MM.1S (cell line): ENCODE measurements around the gene CDADC1.

ENCODE experiments used
- DNase-seq: peaks from one replicate; pipeline ENCODE4 v3.0.0-alpha.2; 2015
- H2AFZ ChIP-seq: fragments of 300-600 bp; sonication (generic); 2 replicates; pipeline ENCODE4 v1.6.0; 2016; ENCODE audit warnings: antibody characterized with exemption, low read length
- H3F3A ChIP-seq: fragments of 300-600 bp; sonication (generic); 2 replicates; pipeline ENCODE4 v1.6.1; 2016; ENCODE audit warnings: mild to moderate bottlenecking, antibody characterized with exemption, low read length, moderate library complexity, mixed read lengths; ENCODE audit not compliant: insufficient read depth
- H3K27ac ChIP-seq: fragments of 300-600 bp; sonication (generic); 2 replicates; pipeline ENCODE4 v1.5.1; 2016; ENCODE audit warnings: mild to moderate bottlenecking, low read length
- H3K27me3 ChIP-seq: fragments of 300-600 bp; sonication (generic); replicated peaks from 2 replicates; pipeline ENCODE4 v1.6.0; 2016; ENCODE audit warnings: low read length; ENCODE audit not compliant: insufficient read depth
- H3K36me3 ChIP-seq: fragments of 300-600 bp; sonication (generic); replicated peaks from 2 replicates; pipeline ENCODE4 v1.6.1; 2016; ENCODE audit warnings: mild to moderate bottlenecking, low read length, mixed read lengths; ENCODE audit not compliant: insufficient read depth
- H3K4me1 ChIP-seq: fragments of 300-600 bp; sonication (generic); 2 replicates; pipeline ENCODE4 v1.6.1; 2016; ENCODE audit warnings: low read length, mixed read lengths
- H3K4me2 ChIP-seq: fragments of 300-600 bp; sonication (generic); 2 replicates; pipeline ENCODE4 v1.6.0; 2016; ENCODE audit warnings: low read depth, low read length
- H3K4me3 ChIP-seq: fragments of 300-600 bp; sonication (generic); 2 replicates; pipeline ENCODE4 v1.5.1; 2016; ENCODE audit warnings: low read length, mixed read lengths
- H3K79me2 ChIP-seq: fragments of 300-600 bp; sonication (generic); 2 replicates; pipeline ENCODE4 v1.6.1; 2016; ENCODE audit warnings: mixed run types, low read length, mixed read lengths
- H3K9ac ChIP-seq: fragments of 300-600 bp; sonication (generic); 2 replicates; pipeline ENCODE4 v1.6.1; 2016; ENCODE audit warnings: low read length, mixed read lengths
- H3K9me2 ChIP-seq: fragments of 300-600 bp; sonication (generic); replicated peaks from 2 replicates; pipeline ENCODE4 v1.6.1; 2016; ENCODE audit warnings: mild to moderate bottlenecking, low read length, mixed read lengths; ENCODE audit not compliant: insufficient read depth
- H3K9me3 ChIP-seq: fragments of 300-600 bp; sonication (generic); replicated peaks from 2 replicates; pipeline ENCODE4 v1.6.1; 2016; ENCODE audit warnings: mild to moderate bottlenecking, low read length, mixed read lengths; ENCODE audit not compliant: insufficient read depth
- H4K20me1 ChIP-seq: fragments of 300-600 bp; sonication (generic); 2 replicates; pipeline ENCODE4 v1.6.1; 2016; ENCODE audit warnings: mild to moderate bottlenecking, low read length, moderate library complexity, mixed read lengths; ENCODE audit not compliant: insufficient read depth
- EZH2 ChIP-seq: fragments of 300-600 bp; sonication (generic); optimal IDR thresholded peaks from 2 replicates; pipeline ENCODE3; 2017; ENCODE audit warnings: low read depth, mild to moderate bottlenecking, antibody characterized with exemption, low read length, mixed read lengths
- EZH2phosphoT487 ChIP-seq: fragments of 300-600 bp; sonication (generic); IDR thresholded peaks from 2 replicates; pipeline ENCODE4 v1.6.1; 2018; ENCODE audit warnings: antibody characterized with exemption, low read length
- TF ChIP-seq, protein P1 (sequence below): fragments of 300-600 bp; sonication (generic); IDR thresholded peaks from 2 replicates; pipeline ENCODE4 v1.5.1; 2016; ENCODE audit warnings: antibody characterized with exemption, low read length, mixed read lengths

Gene CDADC1

DNA sequence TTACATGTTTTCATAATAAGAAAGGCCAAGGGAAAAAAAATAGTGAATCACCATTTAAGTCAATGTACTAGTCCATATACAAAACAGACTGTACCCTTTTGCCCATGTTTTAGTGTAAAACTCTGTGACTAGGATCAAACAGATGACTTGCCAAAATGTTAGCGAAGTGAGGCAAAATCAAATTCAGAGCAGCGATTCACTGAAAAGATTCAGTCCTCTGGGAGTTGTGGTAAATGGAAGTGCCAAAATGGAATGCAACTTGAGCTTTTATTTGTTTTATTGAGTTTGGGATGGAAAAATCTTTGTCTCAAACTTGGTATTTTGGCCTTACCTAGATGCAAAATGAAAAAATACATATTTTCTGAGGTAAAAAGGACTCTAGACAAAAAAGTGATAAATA, 9.1 kb downstream of the CDADC1 start:
- H3K4me2 ChIP-seq: no peak overlapping the region

GRCh38 chr13:49258089-49258796, 10.5 kb downstream of the CDADC1 start:
- H3K4me2 ChIP-seq: no peak overlapping the region
- no peak for DNase-seq
- no peaks in the 10 kb centered on the region for H3K36me3 ChIP-seq
- H3F3A ChIP-seq: no peaks in the 10 kb centered on the region
- no peak overlapping the region for H3K9ac ChIP-seq
- H3K27me3 ChIP-seq: no peaks in the 10 kb centered on the region
- no peaks in the 10 kb centered on the region for H3K9me3 ChIP-seq
- H2AFZ ChIP-seq: no peak overlapping the region
- H3K4me1 ChIP-seq: no peaks in the 10 kb centered on the region
- H3K4me3 ChIP-seq: no peak overlapping the region
- H3K79me2 ChIP-seq: no peaks in the 10 kb centered on the region
- no peak overlapping the region for H3K27ac ChIP-seq
- H3K9me2 ChIP-seq: no peaks in the 10 kb centered on the region
- H4K20me1 ChIP-seq: no peaks in the 10 kb centered on the region
- TF ChIP-seq, protein P1, sequence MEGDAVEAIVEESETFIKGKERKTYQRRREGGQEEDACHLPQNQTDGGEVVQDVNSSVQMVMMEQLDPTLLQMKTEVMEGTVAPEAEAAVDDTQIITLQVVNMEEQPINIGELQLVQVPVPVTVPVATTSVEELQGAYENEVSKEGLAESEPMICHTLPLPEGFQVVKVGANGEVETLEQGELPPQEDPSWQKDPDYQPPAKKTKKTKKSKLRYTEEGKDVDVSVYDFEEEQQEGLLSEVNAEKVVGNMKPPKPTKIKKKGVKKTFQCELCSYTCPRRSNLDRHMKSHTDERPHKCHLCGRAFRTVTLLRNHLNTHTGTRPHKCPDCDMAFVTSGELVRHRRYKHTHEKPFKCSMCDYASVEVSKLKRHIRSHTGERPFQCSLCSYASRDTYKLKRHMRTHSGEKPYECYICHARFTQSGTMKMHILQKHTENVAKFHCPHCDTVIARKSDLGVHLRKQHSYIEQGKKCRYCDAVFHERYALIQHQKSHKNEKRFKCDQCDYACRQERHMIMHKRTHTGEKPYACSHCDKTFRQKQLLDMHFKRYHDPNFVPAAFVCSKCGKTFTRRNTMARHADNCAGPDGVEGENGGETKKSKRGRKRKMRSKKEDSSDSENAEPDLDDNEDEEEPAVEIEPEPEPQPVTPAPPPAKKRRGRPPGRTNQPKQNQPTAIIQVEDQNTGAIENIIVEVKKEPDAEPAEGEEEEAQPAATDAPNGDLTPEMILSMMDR: no peak
- no peak for TF ChIP-seq EZH2phosphoT487
- TF ChIP-seq EZH2: no peak

More for the DNA sequence above, 9.1 kb downstream of the CDADC1 start:
- Histone ChIP-seq H3K4me3 (no peak overlapping the region), H3K9me3 (no peaks in the 10 kb centered on the region), H3K9ac (no peak overlapping the region), H3K9me2 (no peaks in the 10 kb centered on the region), H3K4me1 (no peaks in the 10 kb centered on the region), H3K27me3 (no peaks in the 10 kb centered on the region), H4K20me1 (no peaks in the 10 kb centered on the region), H2AFZ (no peak overlapping the region), H3K79me2 (no peaks in the 10 kb centered on the region), H3K36me3 (no peaks in the 10 kb centered on the region), H3K27ac (no peak overlapping the region), H3F3A (no peaks in the 10 kb centered on the region)
- no peak for DNase-seq
- TF ChIP-seq EZH2 (no peak), EZH2phosphoT487 (no peak)

- H3K36me3 ChIP-seq: no peaks in the 10 kb centered on the region
- no peak overlapping the region for H2AFZ ChIP-seq
Observed at GRCh38 chr13:49259586-49259985, 11.9 kb downstream of the CDADC1 start.

More at GRCh38 chr13:49259586-49259985, 11.9 kb downstream of the CDADC1 start:
- no peak for DNase-seq
- H3K4me3 ChIP-seq: no peak overlapping the region
- H3K79me2 ChIP-seq: no peaks in the 10 kb centered on the region
- no peaks in the 10 kb centered on the region for H4K20me1 ChIP-seq
- no peak overlapping the region for H3K27ac ChIP-seq
- H3F3A ChIP-seq: no peaks in the 10 kb centered on the region
- H3K9ac ChIP-seq: no peak overlapping the region
- H3K27me3 ChIP-seq: no peaks in the 10 kb centered on the region
- no peaks in the 10 kb centered on the region for H3K9me3 ChIP-seq
- no peaks in the 10 kb centered on the region for H3K4me1 ChIP-seq
- no peaks in the 10 kb centered on the region for H3K9me2 ChIP-seq
- TF ChIP-seq EZH2: no peak
- TF ChIP-seq, protein P1: no peak
- TF ChIP-seq EZH2phosphoT487: no peak
- H3K4me2 ChIP-seq: no peak overlapping the region
